Stimulated activated CD4-positive, alpha-beta T cell treated with anti-CD3 and anti-CD28 coated beads, Interleukin-2, amount 100 ng/mL, for 48 hours (primary cell): ENCODE results near the gene CCDC197.
A peak's percentile ranks its signal among the peaks of the same experiment; 100 is the strongest.

Experiments used
- DNase-seq, 2 donors: peaks; one replicate each; pipeline ENCODE4 v3.0.0-alpha.2; 2020

Gene CCDC197

DNA sequence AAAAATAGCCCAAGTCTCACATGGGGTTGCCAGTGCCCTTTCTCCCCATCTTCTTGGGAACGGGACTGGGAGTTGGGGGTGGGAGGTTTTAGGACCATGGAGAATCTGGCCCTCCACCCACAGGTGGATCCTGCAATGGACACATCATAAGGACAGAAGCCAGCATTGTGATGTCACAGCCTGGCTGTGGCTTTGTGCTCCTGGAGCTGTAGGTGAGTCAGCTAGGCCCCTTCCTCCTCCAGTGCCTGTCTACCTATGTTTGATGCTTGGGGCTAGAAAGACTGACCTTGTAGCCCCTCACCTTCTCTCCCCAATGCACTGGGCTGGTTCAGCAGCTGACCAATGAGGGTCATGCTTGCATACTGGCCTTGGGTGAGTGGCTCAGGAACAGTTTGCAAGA lies at the start of gene CCDC197:
CCDC197 (plus strand) TSS at position 220 of the 400 bp plus-strand sequence. CDS start 831 bp downstream, outside the sequence.
- no peak for DNase-seq

DNA sequence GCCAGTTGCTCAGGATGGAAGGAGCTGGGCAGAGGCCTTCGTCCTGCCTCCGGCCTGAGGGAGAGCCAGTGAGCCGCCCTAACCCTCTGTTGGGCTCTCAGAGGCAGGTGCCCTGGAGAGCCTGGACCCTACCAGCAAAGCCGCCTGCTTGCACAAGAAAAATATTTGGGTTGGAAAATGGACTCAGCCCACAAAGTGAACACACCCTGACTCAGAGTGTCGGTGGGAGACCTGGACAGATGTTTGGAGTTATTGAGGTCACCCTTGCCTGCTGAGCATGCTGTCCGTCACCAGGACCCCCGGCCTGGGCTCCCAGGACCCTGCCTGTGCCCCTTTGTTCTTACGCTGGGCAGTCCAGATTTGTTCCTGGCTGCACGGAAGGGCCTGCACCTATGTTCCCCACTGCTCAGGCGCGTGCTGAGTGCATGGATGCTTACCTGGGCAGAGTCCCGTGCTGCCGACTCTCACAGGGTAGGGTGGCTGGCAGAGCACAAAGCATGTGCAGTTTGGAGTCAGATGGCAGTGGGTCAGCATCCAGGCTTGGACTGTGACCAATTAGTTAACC lies 47.5 kb upstream of the CCDC197 start:
- DNase-seq = no peak

DNA sequence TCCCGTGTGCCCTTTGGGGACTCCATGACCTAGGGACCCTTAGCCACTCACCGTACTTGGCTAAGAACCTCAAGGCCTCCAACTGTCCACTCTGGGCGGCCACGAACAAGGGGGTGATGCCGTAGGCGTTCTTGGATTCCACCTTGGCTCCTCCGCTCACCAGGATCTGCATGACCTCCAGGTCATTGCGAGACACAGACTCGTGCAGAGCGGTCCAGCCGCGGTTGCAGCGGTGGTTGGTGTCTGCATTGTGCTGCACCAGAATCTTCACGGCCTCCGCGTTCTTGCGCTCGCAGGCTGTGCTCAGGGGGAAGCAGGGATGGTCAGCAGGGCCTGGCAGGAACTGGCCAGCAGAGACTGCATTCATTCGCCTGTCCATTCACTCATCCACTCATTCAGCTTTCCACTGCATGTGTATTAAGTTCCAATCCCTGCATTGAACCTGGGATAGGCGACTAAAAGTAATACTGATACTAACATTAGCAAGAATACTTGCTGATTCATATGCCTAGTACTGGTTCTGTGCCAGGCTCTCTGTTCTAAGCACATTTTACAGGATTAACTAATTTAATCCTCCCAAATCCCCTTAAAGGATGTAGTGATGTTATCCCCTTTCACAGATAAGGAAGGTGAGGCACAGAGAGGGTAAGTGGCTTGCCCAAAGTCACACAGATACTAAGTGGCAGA lies 46.0 kb upstream of the CCDC197 start:
- no peak for DNase-seq

DNA sequence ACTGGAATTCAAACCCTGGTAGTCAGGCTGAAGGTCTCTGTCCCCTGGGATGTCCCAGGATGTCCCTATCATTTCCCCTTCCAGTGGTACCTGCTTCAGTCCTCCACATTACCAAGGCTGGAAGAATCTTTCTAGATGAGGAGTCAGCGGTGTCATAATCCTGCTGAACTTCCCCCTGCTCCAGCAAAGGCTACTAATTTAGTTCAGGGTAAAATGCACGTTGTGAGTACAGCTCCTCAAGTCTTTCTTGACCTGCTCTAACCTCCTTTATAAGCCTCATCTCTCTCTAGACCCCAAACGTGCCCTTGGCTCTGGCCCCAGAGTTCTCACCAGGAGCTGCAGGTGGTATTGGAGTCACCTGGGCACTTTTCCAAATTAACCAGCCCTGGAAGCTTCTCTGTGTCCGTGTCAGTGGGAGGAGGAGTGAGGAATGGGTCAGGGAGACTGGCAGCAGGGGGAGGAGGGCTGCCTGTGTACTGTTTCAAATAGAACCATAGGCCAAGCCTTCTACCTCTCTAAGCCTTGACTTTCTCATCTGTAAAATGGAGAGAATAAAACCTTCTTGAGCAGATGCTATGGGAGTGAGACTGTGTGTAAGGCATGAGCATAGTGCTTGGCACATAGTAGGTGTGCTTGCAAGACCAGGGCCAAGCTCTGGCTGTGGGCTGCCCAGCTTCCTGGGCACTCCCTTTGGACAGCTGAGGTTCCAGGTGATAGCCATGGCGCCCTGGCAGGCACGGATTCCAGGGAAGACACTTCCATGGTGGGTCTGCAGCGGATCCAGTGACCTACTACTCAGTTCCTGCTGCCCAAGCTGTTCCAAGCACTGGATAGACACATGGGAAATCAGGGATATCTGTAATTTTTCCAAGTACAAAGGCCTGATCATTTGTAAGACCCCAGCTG lies 45.2 kb upstream of the CCDC197 start:
- no peak for DNase-seq

DNA sequence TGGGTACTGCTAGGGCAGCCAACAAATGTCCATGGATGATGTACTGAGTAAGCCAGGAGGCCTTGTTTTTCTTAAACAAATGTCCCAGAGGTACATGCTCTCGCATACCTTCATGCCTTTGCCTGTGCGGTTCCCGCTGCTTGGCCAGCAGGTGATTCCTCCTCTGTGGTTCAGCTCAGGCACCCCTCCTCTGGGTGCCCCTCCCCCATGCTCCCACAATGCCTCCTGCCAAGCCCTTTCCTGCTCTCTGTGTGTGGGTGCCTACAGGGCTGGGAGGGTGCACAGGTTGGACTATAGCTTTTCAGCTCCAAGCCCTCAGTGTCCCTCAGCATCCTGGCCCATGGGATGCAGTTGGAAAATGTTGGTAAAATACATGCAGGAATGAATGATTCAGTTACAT lies 44.3 kb upstream of the CCDC197 start:
- no peak for DNase-seq

DNA sequence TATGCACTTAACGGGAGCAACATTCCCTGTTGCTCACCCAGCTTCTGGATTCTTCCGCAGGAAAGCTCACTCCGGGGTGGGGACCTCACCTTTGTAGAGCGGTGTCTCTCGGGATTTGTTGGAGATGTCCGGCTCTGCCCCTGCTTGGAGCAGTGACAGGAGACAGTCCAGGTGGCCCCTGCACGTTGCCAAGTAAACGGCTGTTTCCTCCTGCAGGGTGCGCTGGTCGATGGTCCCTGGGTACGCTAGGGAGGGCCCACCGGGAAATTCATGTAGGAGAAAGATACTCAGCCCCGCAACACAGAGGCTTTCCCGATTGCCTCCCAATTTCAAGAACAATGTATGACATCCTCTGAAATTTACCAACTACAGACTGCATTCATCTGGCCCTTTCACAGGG lies 43.8 kb upstream of the CCDC197 start:
- DNase-seq = no peak

DNA sequence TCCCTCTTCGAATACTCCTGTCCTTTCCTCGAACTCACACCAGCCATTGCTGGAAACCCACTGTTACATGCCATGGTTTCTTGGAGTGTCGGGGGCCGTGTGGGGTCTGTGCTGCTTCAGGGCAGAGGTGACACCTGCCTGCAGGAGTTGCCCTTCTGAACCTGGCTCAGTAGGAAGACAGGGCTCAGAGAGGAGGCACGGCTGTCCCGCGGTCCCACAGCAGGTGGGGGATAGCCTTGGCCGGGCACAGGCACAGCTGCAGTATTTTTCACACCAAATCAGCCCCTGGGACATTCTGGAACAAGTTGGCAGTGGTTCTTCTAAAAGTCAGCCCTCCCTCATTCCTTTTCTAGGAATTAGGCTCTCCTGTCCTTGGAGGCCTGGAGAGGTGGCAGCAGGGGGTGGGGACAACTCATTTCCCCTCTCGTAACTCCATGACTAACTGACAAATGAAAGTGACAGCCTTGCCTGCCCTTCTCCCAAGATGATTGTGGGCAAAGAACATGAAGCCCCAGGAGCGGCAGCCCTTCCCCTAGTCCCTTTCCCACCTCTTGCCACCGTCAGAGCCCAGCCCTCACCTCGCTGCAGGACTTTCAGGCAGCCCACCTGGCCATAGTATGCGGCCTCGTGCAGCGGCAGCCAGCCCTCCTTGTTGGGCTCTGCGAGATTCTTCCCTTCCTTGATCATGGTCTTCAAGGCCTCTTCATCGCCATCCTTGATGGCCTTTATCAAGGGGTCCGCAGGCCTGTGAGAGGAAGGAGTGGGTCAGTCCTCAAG lies 43.2 kb upstream of the CCDC197 start:
- no peak for DNase-seq

DNA sequence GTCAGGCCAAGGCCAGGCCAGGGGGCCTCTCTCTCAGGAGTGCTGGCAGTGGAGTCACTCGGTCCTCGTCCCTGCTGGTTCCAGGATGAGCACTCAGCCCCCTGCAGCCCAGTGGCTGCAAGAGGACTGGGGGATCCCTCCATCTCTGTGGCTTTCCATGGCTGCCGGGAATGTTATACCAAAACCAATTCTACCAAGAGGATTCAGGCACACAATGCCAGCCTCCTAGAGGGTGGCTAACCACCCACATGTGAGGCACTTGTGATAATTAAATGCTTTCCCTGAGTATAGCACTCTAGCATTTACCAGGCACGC lies 42.6 kb upstream of the CCDC197 start:
- DNase-seq = no peak

DNA sequence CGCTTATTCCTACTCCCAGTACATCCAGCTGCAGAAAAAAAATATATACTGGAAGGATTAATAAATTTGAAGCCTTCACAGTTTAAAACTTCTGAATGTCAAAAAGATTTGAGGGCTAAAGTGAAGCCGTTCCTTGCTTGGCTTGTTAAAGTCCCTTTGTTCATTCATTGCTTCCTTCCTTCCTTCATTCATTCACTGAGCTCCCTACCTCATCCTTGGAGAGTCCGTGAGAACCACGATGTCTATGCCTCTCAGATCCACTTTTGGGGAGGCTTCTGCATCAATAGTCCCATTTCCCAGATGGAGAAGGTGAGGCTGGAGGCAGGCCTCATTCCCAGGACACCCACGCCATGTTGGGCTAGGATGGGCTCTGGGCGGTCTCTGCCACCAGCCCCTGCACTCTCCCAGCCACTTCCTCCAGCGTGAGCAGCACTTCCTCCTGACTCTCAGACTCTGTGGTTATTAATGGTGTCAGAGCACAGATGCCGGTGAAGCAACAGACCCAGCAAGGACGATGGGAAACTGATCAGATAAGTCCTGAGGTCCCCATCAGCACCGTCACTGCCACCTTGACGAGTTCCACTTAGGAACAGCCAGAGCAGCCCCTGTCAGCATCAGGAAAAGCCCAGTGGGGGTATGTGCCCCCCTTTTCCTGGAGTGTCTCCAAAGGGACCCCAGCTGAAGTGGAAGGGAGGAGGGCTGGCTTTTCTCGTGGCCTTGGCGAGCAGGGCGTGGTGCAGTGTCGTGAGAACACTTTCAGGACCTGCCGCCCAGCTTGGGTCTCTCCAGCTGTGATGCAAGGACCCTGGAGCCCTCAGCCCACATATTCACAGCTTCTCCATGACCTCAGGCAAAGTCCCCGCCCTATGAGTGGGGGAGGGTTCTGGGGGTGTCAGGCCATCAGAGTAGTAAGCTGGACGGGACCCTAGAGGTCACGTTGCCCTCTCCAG lies 41.9 kb upstream of the CCDC197 start:
- no peak for DNase-seq

DNA sequence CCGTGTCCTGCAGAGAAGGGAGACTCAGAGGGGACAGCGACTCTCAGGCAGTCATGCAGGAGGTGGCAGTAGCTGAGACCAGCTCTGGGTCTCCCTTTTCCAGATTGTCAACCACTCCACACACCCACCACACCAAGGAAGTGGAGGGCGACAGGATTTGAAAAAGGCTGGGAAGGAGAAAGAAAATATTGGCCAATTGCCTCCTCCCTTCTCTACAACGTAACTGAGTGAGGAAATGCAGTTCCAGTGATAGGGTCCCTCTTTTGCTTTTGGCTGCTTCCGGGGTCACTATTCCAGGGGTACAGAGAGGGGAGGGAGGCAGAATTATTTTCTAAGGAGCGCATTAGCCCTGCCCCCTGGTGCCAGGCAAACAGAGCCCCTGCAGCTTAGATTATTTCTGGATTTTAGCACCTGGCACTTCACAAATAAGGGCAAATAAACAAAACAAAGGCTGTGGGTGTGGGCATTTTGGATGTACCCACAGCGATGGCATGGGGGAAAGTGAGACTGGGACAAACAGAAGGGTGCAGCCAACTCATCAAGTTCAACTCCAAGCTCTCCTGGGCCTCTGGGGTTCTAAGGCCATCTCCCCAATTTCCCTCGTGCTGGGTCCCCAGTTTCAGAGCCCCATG lies 41.1 kb upstream of the CCDC197 start:
- no peak for DNase-seq

DNA sequence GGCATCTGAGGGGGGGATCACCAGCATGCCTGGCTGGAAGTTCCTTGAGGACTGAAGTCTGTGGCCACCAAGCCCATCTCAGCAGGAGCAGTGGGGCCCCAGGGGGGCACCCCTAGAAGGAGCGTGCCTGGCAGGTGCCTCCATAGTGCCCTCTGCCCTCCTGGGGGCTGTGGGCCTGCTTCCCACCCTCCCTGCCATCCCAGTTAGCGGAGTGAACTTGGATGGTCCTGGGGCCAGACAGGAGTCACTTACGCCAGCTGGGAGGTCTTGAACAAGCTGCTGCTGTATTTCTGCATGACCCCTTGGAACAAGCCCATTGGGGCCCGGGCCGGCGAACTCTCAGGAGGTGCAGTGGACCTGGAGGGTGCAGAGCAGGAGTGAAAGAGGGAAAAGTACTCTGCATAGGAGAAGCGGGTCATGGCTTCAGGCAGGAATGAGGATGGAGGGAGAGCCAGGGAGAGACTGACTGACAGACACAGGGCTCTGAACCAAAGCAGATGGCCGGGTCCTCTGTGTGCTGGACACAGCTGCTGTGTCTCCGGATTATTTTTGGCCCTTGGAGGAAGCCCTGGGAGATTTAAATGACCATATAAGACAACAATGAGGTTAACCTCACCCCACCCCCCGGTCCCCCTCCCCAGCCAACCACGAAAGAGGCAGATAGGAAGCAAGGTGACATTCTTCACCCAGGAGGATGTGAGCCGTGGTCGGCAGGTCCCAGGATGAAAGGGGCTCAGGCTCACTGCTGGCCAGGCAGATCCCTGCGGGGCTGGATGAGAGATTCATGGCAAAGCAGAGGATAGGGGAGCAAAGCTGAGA lies 40.4 kb upstream of the CCDC197 start:
- no peak for DNase-seq

DNA sequence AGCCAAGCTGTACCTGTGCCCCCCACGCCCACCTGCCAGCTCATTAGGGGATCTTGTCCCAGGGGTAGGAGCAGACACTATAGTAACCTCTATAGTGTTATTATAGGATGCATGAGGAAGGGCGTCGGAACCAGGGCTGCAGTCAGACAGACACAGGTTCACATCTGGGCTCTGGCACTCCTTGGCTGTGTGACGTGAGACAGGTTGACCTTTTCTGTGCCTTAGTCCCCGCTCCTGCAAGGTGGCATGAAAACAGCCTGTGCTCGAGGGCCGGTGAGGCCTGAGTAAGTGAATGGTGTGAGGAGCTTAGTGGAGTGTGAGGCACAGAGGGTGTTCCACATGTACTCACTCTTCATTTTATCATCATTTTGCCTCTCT lies 39.8 kb upstream of the CCDC197 start:
- no peak for DNase-seq

DNA sequence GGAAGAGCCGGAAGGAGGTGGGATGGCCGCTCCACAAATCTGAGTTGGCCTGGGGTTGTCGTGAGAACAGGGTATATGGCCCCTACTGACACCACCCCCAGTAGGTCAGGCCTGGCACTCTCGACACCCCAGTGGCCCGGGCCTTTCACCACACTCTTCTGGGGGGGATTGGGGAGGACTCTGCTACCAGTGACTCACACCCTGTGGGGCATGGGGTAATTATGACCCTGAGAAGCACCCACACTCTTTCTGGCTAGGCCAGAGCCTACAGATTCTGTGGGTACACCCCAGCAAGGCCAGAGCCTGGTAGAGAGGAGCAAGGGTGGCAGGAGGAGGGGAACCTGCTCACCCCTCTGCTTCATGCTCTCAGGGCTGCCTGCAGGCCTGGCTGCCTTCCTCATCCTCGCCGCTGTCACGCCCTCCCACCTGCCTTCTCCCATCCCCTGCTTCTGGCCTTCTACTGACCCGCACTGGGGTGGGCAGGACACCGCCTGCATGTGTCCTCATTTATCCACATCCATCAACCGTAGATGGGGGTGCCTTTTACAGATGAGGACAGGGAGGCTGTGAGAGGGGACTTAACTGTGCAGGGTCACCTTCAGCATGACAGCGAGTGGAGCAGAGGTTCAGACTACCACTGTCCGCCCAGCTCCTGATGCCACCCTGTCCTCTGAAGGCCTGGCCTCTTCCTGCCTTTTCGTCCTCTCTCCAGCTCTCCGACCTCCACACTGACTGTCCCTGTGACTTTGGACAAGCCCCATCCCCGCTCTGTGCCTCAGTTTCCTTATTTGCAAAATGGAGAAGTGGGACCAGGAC lies 39.1 kb upstream of the CCDC197 start:
- no peak for DNase-seq

DNA sequence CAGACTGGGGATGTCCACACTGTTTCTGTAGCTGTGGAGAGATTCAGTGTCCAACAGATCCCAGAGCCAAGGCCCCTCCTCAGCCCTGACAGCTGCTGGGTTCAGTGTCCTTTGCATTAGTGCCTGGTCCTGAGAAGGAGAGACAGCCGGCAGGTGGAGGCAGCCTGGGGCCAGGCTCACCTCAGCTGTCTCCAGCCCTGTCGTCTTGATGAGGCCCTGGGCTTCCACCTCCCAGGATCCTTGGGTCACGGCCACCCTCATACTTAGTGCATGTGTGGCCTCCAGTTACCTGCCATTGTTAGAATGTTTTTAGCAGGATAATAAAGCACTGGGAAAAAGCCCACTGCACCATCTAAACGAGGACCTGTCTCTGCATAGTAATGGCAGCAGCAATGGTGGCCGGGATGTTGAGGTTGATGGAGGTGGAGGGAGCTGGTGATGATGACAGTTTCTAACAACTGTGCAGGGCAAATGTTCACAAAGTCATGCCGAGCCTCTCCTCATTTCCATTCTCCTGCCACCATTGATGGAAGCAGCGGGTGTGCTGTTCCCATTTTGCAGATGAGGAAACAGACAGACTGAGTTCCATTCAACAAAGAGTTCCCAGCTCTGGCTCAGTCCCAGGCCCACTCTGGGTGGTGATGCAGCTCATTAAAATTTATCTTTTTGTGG lies 38.4 kb upstream of the CCDC197 start:
- no peak for DNase-seq

DNA sequence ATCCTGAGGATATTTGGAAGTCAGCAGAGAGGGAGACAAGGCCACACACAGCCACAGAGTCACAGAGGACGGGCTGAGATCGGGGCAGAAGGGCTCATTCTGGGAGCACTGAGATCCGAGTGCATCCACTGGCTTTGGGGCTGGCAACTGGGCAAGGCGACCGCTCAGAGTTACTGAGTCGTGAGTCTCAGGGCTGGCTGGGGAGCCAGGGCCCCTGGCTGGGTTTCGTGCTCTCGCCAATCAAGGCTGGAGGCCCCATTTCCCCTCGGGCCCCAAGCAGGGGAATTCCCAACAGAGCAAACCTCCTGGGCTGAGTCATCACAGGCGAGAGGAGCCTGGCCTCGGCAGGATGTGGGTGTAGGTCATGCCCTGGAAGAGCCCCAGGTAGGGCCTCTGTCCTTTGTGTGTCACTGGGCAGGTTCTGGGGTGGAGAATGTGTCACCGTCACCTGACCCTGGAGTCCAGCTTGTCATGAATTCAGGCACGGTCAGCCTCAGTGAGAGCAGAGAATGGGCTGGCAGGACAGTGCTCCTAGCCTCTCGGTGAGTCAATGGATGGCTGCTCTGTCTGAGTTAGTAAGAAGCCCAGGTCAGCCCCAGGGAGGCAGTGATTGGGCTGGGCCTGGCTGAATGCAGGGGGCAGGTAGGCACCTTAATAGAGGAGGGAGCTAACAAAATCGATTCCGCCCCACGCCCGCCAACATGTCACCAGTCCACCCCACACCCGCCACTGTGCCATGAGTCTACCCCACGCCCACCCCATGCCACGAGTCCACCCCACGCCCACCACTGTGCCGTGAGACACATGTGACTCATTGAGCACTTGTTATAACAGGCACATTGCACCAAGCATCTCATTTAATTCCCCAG lies 37.6 kb upstream of the CCDC197 start:
- DNase-seq = peak; percentile 86 to 93

DNA sequence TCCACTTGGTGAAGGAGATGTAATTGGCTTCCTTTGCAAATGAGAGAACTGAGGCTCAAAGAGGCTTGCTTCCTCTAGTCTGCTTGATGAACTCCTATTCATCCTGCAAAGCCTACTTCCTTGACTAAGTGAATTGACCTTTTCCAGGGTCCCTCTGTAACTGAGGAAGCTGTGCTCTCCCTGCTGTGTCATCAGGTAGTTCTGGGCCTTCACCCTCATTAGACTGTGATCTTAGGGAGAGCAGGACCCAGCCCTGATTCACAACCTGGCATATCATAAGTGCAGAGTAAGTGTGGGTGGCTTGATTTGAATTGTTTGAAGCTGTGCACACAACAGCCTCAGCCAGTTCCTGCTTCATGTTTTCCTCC lies 37.0 kb upstream of the CCDC197 start:
- no peak for DNase-seq

DNA sequence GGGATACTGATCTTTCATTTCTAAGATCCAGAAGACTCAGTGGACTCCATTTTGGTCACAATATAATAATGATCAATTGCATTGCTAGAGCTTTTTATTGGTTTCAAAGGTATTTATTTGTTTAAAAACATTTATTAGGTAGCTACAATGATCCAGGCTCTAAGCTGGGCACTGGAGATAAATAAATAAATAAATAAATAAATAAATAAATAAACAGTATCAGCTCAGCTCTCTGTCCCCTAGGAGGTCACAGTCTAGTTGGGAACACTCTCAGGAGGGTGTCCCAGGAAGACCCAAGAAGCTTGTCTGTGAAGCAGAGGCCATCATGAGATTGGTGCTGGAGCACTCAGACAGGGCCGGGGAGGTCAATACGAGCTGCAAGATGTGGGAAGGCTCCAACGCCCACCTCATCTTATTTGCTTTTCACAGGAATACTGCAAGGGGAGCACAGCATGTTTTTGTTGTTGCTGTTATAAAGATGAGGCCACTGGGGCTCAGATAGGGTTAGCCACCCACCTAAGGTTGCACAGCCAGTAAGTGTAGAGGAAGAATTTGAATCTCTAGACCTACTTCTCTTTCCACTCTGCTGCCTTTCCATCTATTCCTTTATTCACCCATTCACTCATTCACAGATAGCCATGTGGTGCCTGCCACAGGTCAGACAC lies 36.2 kb upstream of the CCDC197 start:
- no peak for DNase-seq

DNA sequence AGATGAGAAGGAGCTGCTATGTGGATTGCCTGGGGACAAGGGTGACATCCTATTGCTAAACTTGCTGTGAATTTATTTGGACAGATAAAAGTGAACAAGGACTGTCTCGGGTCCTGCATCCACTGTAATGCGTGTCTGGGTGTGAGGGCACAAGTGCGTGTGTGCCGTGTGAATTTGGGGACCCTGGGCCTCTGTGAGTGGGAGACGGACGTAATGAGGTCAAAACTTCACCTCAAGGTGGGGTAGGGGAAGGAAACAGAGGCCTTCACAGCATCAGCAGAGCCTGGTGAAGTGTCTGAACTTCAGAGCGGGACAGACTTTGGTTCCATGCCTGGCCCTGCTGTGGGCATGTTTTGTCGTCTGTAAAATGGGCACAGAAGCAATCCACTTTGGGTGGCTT lies 35.5 kb upstream of the CCDC197 start:
- no peak for DNase-seq
